CD4-positive, alpha-beta T cell (primary cell): ENCODE measurements around the gene AGBL4. TPM values are rescaled to one million over a fixed set of nuclear protein-coding genes. Genes with fewer than 3 reads are reported as not detected.

Experiments
- ATAC-seq: fragments of 200-7000 bp; cut with Tn5 transposase; one replicate; pipeline ENCODE4 v1.10.0; 2022; ENCODE audit warnings: mild to moderate bottlenecking; ENCODE audit not compliant: poor library complexity
- CTCF ChIA-PET: fragments of 350-600 bp; sonication (Branson Sonifier 250); formaldehyde crosslinking; loops from one replicate; lab custom pipeline; 2021; ENCODE audit warnings: antibody characterized with exemption, inconsistent platforms; lab: Charles Lee
- POLR2A ChIA-PET: fragments of 350-600 bp; sonication (Branson Sonifier 250); formaldehyde crosslinking; loops from one replicate; lab custom pipeline; 2021; ENCODE audit warnings: antibody characterized with exemption, inconsistent platforms; lab: Charles Lee
- DNase-seq, 14 experiments: peaks; one replicate each; pipeline ENCODE4 v3.0.0-alpha.2; 2013 to 2020; ENCODE audit warnings: mixed read lengths in 2 of 14
- H3K27ac ChIP-seq, 2 donors: one replicate each; pipeline versions ENCODE4 v1.5.1 to v1.7.0; 2013; ENCODE audit warnings: low read length in 2 of 2, low read depth in 1 of 2, mild to moderate bottlenecking in 1 of 2
- H3K27me3 ChIP-seq, 2 experiments: 1 replicate in 1 of 2; 2 replicates in 1 of 2; pipeline versions ENCODE4 v1.6.1 to v1.7.0; 2013; ENCODE audit warnings: low read length in 2 of 2, control low read depth in 1 of 2, mild to moderate bottlenecking in 1 of 2, moderate library complexity in 1 of 2; ENCODE audit not compliant: insufficient read depth in 2 of 2, control insufficient read depth in 1 of 2
- H3K36me3 ChIP-seq: one replicate; pipeline ENCODE4 v1.6.1; 2013; ENCODE audit warnings: low read length, control low read depth; ENCODE audit not compliant: insufficient read depth
- H3K4me1 ChIP-seq: one replicate; pipeline ENCODE4 v1.6.1; 2013; ENCODE audit warnings: low read length, control low read depth; ENCODE audit not compliant: insufficient read depth
- H3K4me3 ChIP-seq: one replicate; pipeline ENCODE4 v1.5.1; 2013; ENCODE audit warnings: mild to moderate bottlenecking, low read length, moderate library complexity
- H3K9me3 ChIP-seq, 2 experiments: 1 replicate in 1 of 2; 2 replicates in 1 of 2; pipeline versions ENCODE4 v1.6.1 to v1.7.0; 2013; ENCODE audit warnings: low read length in 2 of 2, mild to moderate bottlenecking in 2 of 2, control low read depth in 1 of 2, moderate library complexity in 1 of 2; ENCODE audit not compliant: control insufficient read depth in 1 of 2, insufficient read depth in 1 of 2
- H3K27ac Mint-ChIP-seq: one replicate; pipeline ENCODE4 v1.8.0; 2020; ENCODE audit warnings: mixed read lengths
- H3K27me3 Mint-ChIP-seq: one replicate; pipeline ENCODE4 v1.8.0; 2021; ENCODE audit warnings: mixed read lengths
- H3K36me3 Mint-ChIP-seq: one replicate; pipeline ENCODE4 v1.8.0; 2021; ENCODE audit warnings: low read depth, mixed read lengths
- H3K4me1 Mint-ChIP-seq: one replicate; pipeline ENCODE4 v1.8.0; 2021; ENCODE audit warnings: low read depth, mixed read lengths
- H3K4me3 Mint-ChIP-seq: one replicate; pipeline ENCODE4 v1.8.0; 2020; ENCODE audit warnings: mild to moderate bottlenecking, mixed read lengths
- H3K9me3 Mint-ChIP-seq: one replicate; pipeline ENCODE4 v1.8.0; 2020; ENCODE audit warnings: mixed read lengths
- intact Hi-C, 2 experiments: fragments of 100-400 bp; cut with DNase I in 1 of 2; cut with micrococcal nuclease in 1 of 2; formaldehyde crosslinking; loops; one replicate each; pipeline versions ENCODE4 v1.15.1 to v1.9.0; 2023 to 2025; cut with DNase I, micrococcal nuclease
- total RNA-seq, 174 experiments: library from RNA in 2 of 174; stranded (reverse) in 2 of 174; gene quantifications; one replicate each; pipeline ENCODE4 v1.2.3 and lab custom pipeline; 2021 to 2026
- TF ChIP-seq, protein P1 (sequence below): fragments of 200-600 bp; IDR thresholded peaks from one replicate; pipeline ENCODE4 v1.8.0; 2022; ENCODE audit warnings: antibody characterized with exemption, mild to moderate bottlenecking

The AGBL4 gene
- total RNA-seq, 2 experiments from 2014 or later, result 0.11 TPM; not detected in 1

DNA sequence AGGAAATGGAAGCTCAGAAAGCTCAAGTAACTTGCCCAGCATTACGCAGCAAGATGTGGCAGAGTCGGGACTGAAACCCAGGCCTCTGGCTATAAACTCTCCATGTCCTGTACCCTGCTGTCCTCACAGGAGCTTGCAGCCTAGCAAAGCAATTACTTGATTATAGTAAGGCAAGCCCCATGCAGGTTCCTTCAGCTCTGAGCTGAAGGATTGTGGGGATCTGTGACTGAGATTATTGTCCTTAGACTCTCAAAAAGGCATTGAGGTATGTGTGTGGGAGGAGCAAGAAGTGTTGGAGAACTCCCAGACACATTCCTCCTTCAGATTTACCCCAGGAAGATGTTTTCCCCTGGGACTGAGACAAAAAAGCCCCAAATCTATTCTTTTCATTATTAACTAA is 1427.7 kb downstream of the AGBL4 start:
- Histone ChIP-seq H3K27ac (no peak overlapping the region), H3K36me3 (no peaks in the 10 kb centered on the region), H3K9me3 (no peaks in the 10 kb centered on the region), H3K4me1 (no peaks in the 10 kb centered on the region), H3K4me3 (no peak overlapping the region), H3K27me3 (peaks cover 0 to 5% of the 10 kb centered on the region in 2 experiments)
- peaks cover 13% of the 10 kb centered on the region for H3K27me3 Mint-ChIP-seq
- H3K4me3 Mint-ChIP-seq, result no peak overlapping the region
- intact Hi-C loops, result no loop called here
- no peaks in the 10 kb centered on the region for H3K4me1 Mint-ChIP-seq
- POLR2A ChIA-PET, result no interaction called here
- TF ChIP-seq, protein P1, sequence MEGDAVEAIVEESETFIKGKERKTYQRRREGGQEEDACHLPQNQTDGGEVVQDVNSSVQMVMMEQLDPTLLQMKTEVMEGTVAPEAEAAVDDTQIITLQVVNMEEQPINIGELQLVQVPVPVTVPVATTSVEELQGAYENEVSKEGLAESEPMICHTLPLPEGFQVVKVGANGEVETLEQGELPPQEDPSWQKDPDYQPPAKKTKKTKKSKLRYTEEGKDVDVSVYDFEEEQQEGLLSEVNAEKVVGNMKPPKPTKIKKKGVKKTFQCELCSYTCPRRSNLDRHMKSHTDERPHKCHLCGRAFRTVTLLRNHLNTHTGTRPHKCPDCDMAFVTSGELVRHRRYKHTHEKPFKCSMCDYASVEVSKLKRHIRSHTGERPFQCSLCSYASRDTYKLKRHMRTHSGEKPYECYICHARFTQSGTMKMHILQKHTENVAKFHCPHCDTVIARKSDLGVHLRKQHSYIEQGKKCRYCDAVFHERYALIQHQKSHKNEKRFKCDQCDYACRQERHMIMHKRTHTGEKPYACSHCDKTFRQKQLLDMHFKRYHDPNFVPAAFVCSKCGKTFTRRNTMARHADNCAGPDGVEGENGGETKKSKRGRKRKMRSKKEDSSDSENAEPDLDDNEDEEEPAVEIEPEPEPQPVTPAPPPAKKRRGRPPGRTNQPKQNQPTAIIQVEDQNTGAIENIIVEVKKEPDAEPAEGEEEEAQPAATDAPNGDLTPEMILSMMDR, result no peak
- no peaks in the 10 kb centered on the region for H3K9me3 Mint-ChIP-seq
- no peak overlapping the region for H3K27ac Mint-ChIP-seq
- H3K36me3 Mint-ChIP-seq, result no peaks in the 10 kb centered on the region
- CTCF ChIA-PET, result no interaction called here
- DNase-seq (no peak), ATAC-seq (no peak)

DNA sequence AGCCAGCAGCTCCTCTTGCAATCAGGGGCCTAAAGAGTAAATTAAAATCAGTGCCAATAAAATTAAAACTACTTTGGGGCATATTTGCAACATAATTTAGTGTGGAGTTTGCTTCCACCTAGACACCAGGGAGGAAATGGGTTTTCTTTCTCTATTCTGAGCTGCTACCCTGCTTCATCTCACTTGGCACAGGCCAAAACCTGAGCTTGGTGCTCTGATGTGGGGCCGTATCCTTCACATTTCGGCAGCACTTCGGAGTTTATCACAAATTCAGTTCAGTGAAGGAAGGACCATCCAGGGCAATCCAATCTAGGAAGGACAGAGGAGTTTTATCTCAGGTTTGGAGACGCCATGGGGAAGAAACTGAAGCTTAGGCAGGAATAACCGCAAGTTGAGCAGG is 1428.1 kb downstream of the AGBL4 start:
- Mint-ChIP-seq H3K9me3 (no peaks in the 10 kb centered on the region), H3K27me3 (peaks cover 13% of the 10 kb centered on the region), H3K27ac (no peak overlapping the region), H3K36me3 (no peaks in the 10 kb centered on the region), H3K4me1 (no peaks in the 10 kb centered on the region), H3K4me3 (no peak overlapping the region)
- intact Hi-C loops, result no loop called here
- ChIA-PET CTCF (no interaction called here), POLR2A (no interaction called here)
- Histone ChIP-seq H3K27me3 (peaks cover 0 to 5% of the 10 kb centered on the region in 2 experiments), H3K4me3 (no peak overlapping the region), H3K36me3 (no peaks in the 10 kb centered on the region), H3K27ac (no peak overlapping the region), H3K4me1 (no peaks in the 10 kb centered on the region), H3K9me3 (no peaks in the 10 kb centered on the region)
- no peak for ATAC-seq
- TF ChIP-seq, protein P1, result no peak
- DNase-seq, result no peak

DNA sequence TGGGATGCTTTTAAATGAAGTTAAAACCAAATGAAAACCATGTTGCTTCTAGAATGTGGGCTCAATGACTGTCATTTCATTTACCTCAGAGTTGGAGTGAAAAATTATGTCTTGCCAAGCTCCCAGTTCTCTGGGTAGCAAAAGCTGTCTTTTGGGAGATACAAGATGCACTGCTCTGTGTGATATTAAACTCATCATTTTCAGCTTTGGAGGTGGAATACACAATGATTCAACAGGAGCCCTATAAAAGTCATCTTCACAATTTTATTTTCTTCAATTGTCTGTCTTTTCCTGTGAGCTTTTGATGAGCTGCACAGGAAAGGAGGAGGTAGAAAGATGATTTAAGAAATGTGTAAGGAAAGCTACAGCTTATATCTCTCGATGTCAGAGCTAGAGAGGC is 1431.4 kb downstream of the AGBL4 start:
- Mint-ChIP-seq H3K27me3 (peaks cover 26% of the 10 kb centered on the region), H3K27ac (no peak overlapping the region), H3K4me3 (no peak overlapping the region), H3K9me3 (no peaks in the 10 kb centered on the region), H3K36me3 (no peaks in the 10 kb centered on the region), H3K4me1 (no peaks in the 10 kb centered on the region)
- H3K4me1 ChIP-seq, result no peaks in the 10 kb centered on the region
- H3K27ac ChIP-seq, result no peak overlapping the region
- intact Hi-C loops, result no loop called here
- ChIA-PET POLR2A (no interaction called here), CTCF (no interaction called here)
- TF ChIP-seq, protein P1, result no peak
- ATAC-seq (no peak), DNase-seq (no peak)
- H3K9me3 ChIP-seq, result no peaks in the 10 kb centered on the region
- no peak overlapping the region for H3K4me3 ChIP-seq
- peaks cover 0 to 5% of the 10 kb centered on the region in 2 experiments for H3K27me3 ChIP-seq
- no peaks in the 10 kb centered on the region for H3K36me3 ChIP-seq
